ENCODE data around the gene NDST3. TPM values are rescaled to one million over a fixed set of nuclear protein-coding genes. Genes with fewer than 3 reads are reported as not detected.

The NDST3 gene
- total RNA-seq, 4 donors from 2014 or later = 0.98 to 11.6 (median 4.9) TPM

- TF ChIP-seq EP300 (IDR thresholded peaks at IDR 0.05) = no peak
- no peak for TF ChIP-seq CTCF (IDR thresholded peaks at IDR 0.05)
- TF ChIP-seq POLR2A (IDR thresholded peaks at IDR 0.05) = no peak
- no peak for DNase-seq (ENCODE audit: low spot score in 2 of 2)
- Histone ChIP-seq H3K4me3 (no peak overlapping the region), H3K4me1 (no peaks in the 10 kb centered on the region), H3K27me3 (no peaks in the 10 kb centered on the region), H3K9me3 (peaks cover 0 to 11% (median 3%) of the 10 kb centered on the region in 4 donors), H3K27ac (no peak overlapping the region), H3K36me3 (no peaks in the 10 kb centered on the region)
- 70 to 81% methylated on average over 4 of the region's 4 CpGs for WGBS, 2 donors
Measured at GRCh38 chr4:118171381-118171780, 137.1 kb downstream of the NDST3 start.

GRCh38 chr4:118173126-118173525, 138.8 kb downstream of the NDST3 start:
- Histone ChIP-seq H3K9me3 (no peaks in the 10 kb centered on the region), H3K36me3 (no peaks in the 10 kb centered on the region), H3K4me1 (no peaks in the 10 kb centered on the region), H3K27me3 (no peaks in the 10 kb centered on the region), H3K4me3 (no peak overlapping the region), H3K27ac (no peak overlapping the region)
- TF ChIP-seq EP300 (IDR thresholded peaks at IDR 0.05) = no peak
- no peak for DNase-seq (ENCODE audit: low spot score in 2 of 2)

- Histone ChIP-seq H3K4me1 (no peaks in the 10 kb centered on the region), H3K27ac (no peak overlapping the region), H3K4me3 (no peak overlapping the region), H3K36me3 (no peaks in the 10 kb centered on the region), H3K27me3 (no peaks in the 10 kb centered on the region), H3K9me3 (no peaks in the 10 kb centered on the region)
- DNase-seq (ENCODE audit: low spot score in 2 of 2) = no peak
- TF ChIP-seq EP300 (IDR thresholded peaks at IDR 0.05) = no peak
- TF ChIP-seq CTCF (IDR thresholded peaks at IDR 0.05) = no peak
- no peak for TF ChIP-seq POLR2A (IDR thresholded peaks at IDR 0.05)
- WGBS, 2 donors = 23 to 31% methylated on average over 4 of the region's 4 CpGs
Measured at GRCh38 chr4:118173956-118174725, 139.9 kb downstream of the NDST3 start.

GRCh38 chr4:118175506-118175905, 141.2 kb downstream of the NDST3 start:
- no peaks in the 10 kb centered on the region for H3K9me3 ChIP-seq
- no peaks in the 10 kb centered on the region for H3K27me3 ChIP-seq
- no peak overlapping the region for H3K27ac ChIP-seq
- no peak overlapping the region for H3K4me3 ChIP-seq
- no peak for DNase-seq (ENCODE audit: low spot score in 2 of 2)
- no peaks in the 10 kb centered on the region for H3K4me1 ChIP-seq
- no peak for TF ChIP-seq POLR2A (IDR thresholded peaks at IDR 0.05)
- no peak for TF ChIP-seq EP300 (IDR thresholded peaks at IDR 0.05)
- no peak for TF ChIP-seq CTCF (IDR thresholded peaks at IDR 0.05)
- H3K36me3 ChIP-seq = no peaks in the 10 kb centered on the region
- 64 to 67% methylated on average over 4 of the region's 4 CpGs for WGBS, 2 donors

- Histone ChIP-seq H3K4me1 (no peaks in the 10 kb centered on the region), H3K27me3 (no peaks in the 10 kb centered on the region), H3K4me3 (no peak overlapping the region), H3K27ac (no peak overlapping the region), H3K9me3 (no peaks in the 10 kb centered on the region), H3K36me3 (no peaks in the 10 kb centered on the region)
- no peak for DNase-seq (ENCODE audit: low spot score in 2 of 2)
- TF ChIP-seq POLR2A (IDR thresholded peaks at IDR 0.05) (no peak), EP300 (IDR thresholded peaks at IDR 0.05) (no peak), CTCF (IDR thresholded peaks at IDR 0.05) (no peak)
Measured at GRCh38 chr4:118177126-118177525, 142.8 kb downstream of the NDST3 start.

Measured in tibial nerve (tissue), 4 donors.